K562 treated with DMSO at 1 percent for 48 hours (cell line): ENCODE results near the gene OR51A2. TPM values are rescaled to one million over a fixed set of nuclear protein-coding genes. Genes with fewer than 3 reads are reported as not detected.

Experiments used
- total RNA-seq: library from RNA; unstranded; fragments of 300-600 nt; gene quantifications from 2 replicates; pipeline ENCODE4 v1.2.3, GENCODE V29; 2022; ENCODE audit warnings: low replicate concordance; ENCODE audit errors: extremely low read depth

The OR51A2 gene
- total RNA-seq = not detected in 2 replicates

DNA sequence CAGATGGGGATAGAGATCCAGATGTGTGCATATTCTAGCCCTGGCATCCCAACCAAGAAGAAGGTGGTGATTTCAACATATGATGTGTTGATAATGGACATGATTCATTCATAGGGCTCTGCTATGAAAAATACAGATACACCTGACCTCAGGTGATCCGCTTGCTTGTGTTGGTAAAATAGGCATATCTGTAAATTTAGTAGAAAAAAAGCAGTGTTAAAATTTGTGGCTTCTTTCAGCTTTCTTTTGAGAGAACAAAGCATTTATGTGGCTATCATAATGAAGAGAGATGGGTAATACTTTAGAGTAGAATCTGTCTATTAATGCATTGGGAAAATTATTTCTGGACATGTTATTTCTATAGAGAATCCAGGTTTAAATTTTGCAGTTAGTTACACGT, at the start of gene OR51A2:
Gene OR51A2 (minus strand): TSS at position 101 of the 400 bp plus-strand sequence. CDS start 0 bp downstream, at position 101.

DNA sequence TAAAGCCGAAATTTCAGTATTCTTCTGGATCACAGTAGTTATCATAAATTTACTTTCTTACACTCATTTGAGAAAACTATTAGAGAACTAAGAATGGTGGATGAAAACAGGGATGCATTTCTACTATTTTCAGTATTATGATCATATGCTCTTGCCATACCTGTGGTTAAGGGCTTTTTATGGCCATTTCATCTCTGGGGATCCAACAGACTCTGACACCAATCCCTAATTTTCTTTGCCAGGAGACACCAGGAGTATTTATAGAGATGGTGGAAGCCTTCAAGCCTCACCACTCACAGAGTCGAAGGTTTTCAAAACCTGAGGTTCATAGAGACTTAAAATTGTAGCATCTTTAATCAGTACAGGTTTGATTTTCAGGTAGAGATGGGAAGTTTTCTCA, 39.0 kb upstream of the OR51A2 start, which contains the start of gene OR51L1:
Gene OR51L1 (plus strand): TSS at position 301 of the 400 bp plus-strand sequence. CDS start 4,132 bp downstream, outside the sequence.

DNA sequence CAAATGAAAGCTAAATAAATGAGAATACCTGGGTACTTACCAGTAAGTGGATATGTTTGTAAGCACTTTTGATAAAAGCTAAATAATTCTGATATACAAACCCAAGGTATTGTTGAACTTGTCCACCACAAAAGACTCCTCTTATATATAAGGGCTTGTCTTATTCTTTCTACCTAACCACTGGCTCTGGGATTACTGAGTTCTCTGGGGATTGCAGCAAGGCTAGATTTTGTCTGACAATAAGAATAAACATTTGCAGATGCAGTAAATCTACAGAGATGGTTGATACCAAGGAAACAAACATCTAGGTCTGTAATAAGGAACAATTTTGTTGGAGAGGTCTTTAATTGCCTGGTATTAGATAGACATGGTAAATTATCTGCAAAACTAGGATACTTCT, 8.0 kb downstream of the OR51A2 start, which contains the start of gene OR51A4:
Gene OR51A4 (minus strand): TSS at position 101 of the 400 bp plus-strand sequence. CDS start 505 bp downstream, outside the sequence.

DNA sequence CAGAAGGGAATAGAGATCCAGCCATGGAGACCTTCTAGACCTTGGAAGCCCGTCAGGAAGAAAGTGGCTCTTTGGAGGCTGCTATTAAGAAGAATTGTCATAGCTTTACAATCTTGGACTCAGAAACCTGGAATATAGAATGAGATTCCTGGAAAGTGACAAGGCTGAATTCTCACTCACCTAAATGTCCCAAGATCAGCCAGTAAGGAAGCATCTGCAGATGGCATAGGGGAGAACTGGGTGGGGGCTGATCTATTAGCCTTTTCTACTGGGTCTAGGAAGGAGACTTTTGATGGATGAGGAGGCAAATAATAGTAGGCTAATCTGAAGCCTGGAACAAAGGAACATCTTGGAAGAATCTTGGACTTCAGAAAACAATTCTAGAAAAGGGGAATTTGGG, 31.3 kb downstream of the OR51A2 start, which contains the start of gene OR51G1:
Gene OR51G1 (minus strand): TSS at position 101 of the 400 bp plus-strand sequence. CDS start 0 bp downstream, at position 101.

DNA sequence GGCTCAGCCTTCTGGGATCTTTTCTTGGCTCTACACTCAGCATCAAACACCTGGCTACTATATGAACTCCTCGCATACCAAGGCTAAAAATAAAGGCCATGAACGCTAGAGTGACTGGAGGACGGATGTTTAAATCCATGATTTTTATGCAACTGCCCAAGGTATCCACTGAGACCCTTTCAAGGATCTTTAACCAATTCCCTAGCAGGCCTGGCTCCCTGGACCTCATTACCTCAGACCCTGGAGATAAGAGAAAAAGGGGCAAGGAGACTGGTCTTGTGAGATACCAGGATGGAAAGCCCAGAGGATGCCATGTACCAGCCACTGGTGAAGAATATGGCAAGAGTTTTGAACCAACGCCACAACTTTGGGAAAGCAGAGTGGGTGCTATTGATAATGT, 36.3 kb downstream of the OR51A2 start, which contains the start of gene OR51G2:
Gene OR51G2 (minus strand): TSS at position 101 of the 400 bp plus-strand sequence. CDS start 3,687 bp downstream, outside the sequence.

Other genes starting within 250 kb of the OR51A2 start
- gene OR51F1, start 185.8 kb downstream of the OR51A2 start, total RNA-seq = not detected in 2 replicates
- not detected in 2 replicates for gene OR52R1, start 151.3 kb downstream of the OR51A2 start, total RNA-seq
- gene OR51F2, start 134.4 kb downstream of the OR51A2 start, total RNA-seq = not detected in 2 replicates
- not detected in 2 replicates for gene OR51S1, start 106.5 kb downstream of the OR51A2 start, total RNA-seq
- gene OR51T1, start 73.8 kb downstream of the OR51A2 start, total RNA-seq = not detected in 2 replicates
- not detected in 2 replicates for gene OR51A7, start 51.9 kb downstream of the OR51A2 start, total RNA-seq
- not detected in 2 replicates for gene OR51G2, start 36.4 kb downstream of the OR51A2 start, total RNA-seq
- gene OR51G1, start 31.4 kb downstream of the OR51A2 start, total RNA-seq = not detected in 2 replicates
- not detected in 2 replicates for gene OR51A4, start 8.1 kb downstream of the OR51A2 start, total RNA-seq
- gene OR51L1, start 39.1 kb upstream of the OR51A2 start, total RNA-seq = not detected in 2 replicates
- gene OR52J3, start 90.8 kb upstream of the OR51A2 start, total RNA-seq = not detected in 2 replicates
- not detected in 2 replicates for gene OR52E2, start 103.9 kb upstream of the OR51A2 start, total RNA-seq
- gene OR52E1, start 113.9 kb upstream of the OR51A2 start, total RNA-seq = not detected in 2 replicates
- not detected in 2 replicates for gene OR52A5, start 182.6 kb upstream of the OR51A2 start, total RNA-seq
- gene OR52A1, start 199.0 kb upstream of the OR51A2 start, total RNA-seq = not detected in 2 replicates
- gene OR51V1, start 245.0 kb upstream of the OR51A2 start, total RNA-seq = not detected in 2 replicates